Endothelial cell of umbilical vein (primary cell): Measurements from ENCODE around the gene CYB561A3. TPM values are rescaled to one million over a fixed set of nuclear protein-coding genes. Genes with fewer than 3 reads are reported as not detected.

Source experiments
- BruUV-seq: library from RNA; stranded (reverse); fragments of 400-500 nt; replicated peaks from 2 replicates; lab custom pipeline; 2021; lab: Mats Ljungman, UMichigan
- CTCF ChIA-PET: fragments of 300-600, 350-600 bp; sonication (Branson Sonifier 250); formaldehyde crosslinking; loops from one replicate; lab custom pipeline; 2021; ENCODE audit warnings: antibody characterized with exemption, inconsistent platforms; lab: Charles Lee
- POLR2A ChIA-PET: fragments of 300-600, 350-600 bp; sonication (Branson Sonifier 250); formaldehyde crosslinking; loops from one replicate; lab custom pipeline; 2021; ENCODE audit warnings: antibody characterized with exemption, inconsistent platforms; lab: Charles Lee
- DNase-seq: peaks from one replicate; pipeline ENCODE4 v3.0.0-alpha.2; 2011; ENCODE audit warnings: low read depth, low spot score
- FAIRE-seq: peaks from 2 replicates; lab custom pipeline; 2011; peaks lifted over from hg19 to GRCh38; lab: Jason Lieb, UNC
- H2AFZ ChIP-seq: 2 replicates; pipeline ENCODE4 v1.6.0; 2012; ENCODE audit warnings: low read depth, low read length, control low read depth, inconsistent platforms
- H3K27ac ChIP-seq: 2 replicates; pipeline ENCODE4 v1.5.1; 2011; ENCODE audit warnings: low read depth, mild to moderate bottlenecking, control low read depth, low read length, moderate library complexity; ENCODE audit not compliant: insufficient read depth
- H3K27me3 ChIP-seq, 2 experiments: 2 replicates each; pipeline versions ENCODE4 v1.6.0 to v1.6.1; 2011; ENCODE audit warnings: low read length in 2 of 2, mixed read lengths in 1 of 2; ENCODE audit not compliant: control insufficient read depth in 2 of 2, insufficient read depth in 2 of 2
- H3K36me3 ChIP-seq, 2 experiments: 2 replicates in 1 of 2; 3 replicates in 1 of 2; pipeline ENCODE4 v1.5.1; 2011; ENCODE audit warnings: low read length in 2 of 2, mild to moderate bottlenecking in 1 of 2, moderate library complexity in 1 of 2; ENCODE audit not compliant: control insufficient read depth in 2 of 2, insufficient read depth in 2 of 2; ENCODE audit errors: extremely low read depth in 1 of 2
- H3K4me1 ChIP-seq: 3 replicates; pipeline ENCODE4 v1.5.1; 2011; ENCODE audit warnings: mild to moderate bottlenecking, low read length; ENCODE audit not compliant: control insufficient read depth, insufficient read depth; ENCODE audit errors: extremely low read depth
- H3K4me2 ChIP-seq: 2 replicates; pipeline ENCODE4 v1.6.1; 2011; ENCODE audit warnings: low read length, control low read depth, mixed read lengths; ENCODE audit not compliant: insufficient read depth
- H3K4me3 ChIP-seq, 3 experiments: fragments of 200-600 bp in 1 of 3; sonication (generic), shearing (Covaris generic) in 1 of 3; replicated peaks in 1 of 3; 2 replicates each; pipeline ENCODE4 v1.5.1; 2011 to 2016; ENCODE audit warnings: control low read depth in 3 of 3, low read length in 3 of 3, mild to moderate bottlenecking in 2 of 3, inconsistent platforms in 1 of 3, low read depth in 1 of 3, moderate library complexity in 1 of 3; ENCODE audit not compliant: insufficient read depth in 1 of 3
- H3K79me2 ChIP-seq: 2 replicates; pipeline ENCODE4 v1.6.0; 2012; ENCODE audit warnings: low read length, inconsistent platforms; ENCODE audit not compliant: control insufficient read depth, insufficient read depth
- H3K9ac ChIP-seq: replicated peaks from 2 replicates; pipeline ENCODE3; 2011; ENCODE audit warnings: low read length, control low read depth; ENCODE audit not compliant: insufficient read depth; ENCODE audit errors: extremely low read depth
- H3K9me1 ChIP-seq: replicated peaks from 3 replicates; pipeline ENCODE4 v1.6.0; 2011; ENCODE audit warnings: mild to moderate bottlenecking, low read length; ENCODE audit not compliant: control insufficient read depth, insufficient read depth; ENCODE audit errors: extremely low read depth
- H3K9me3 ChIP-seq: replicated peaks from 2 replicates; pipeline ENCODE4 v1.5.1; 2012; ENCODE audit warnings: low read length, inconsistent platforms; ENCODE audit not compliant: control insufficient read depth, insufficient read depth
- H4K20me1 ChIP-seq: replicated peaks from 2 replicates; pipeline ENCODE3; 2011; ENCODE audit warnings: mild to moderate bottlenecking, low read length; ENCODE audit not compliant: control insufficient read depth, insufficient read depth; ENCODE audit errors: extremely low read depth
- CTCF ChIP-seq, 2 donors: IDR thresholded peaks; 1 replicate in 1 of 2; 2 replicates in 1 of 2; pipeline ENCODE4 v1.5.1; 2011; ENCODE audit warnings: low read length in 2 of 2, mild to moderate bottlenecking in 2 of 2, moderate library complexity in 2 of 2, control low read depth in 1 of 2, inconsistent platforms in 1 of 2, low read depth in 1 of 2; ENCODE audit not compliant: insufficient read depth in 1 of 2; ENCODE audit errors: extremely low read depth in 1 of 2
- EZH2 ChIP-seq: IDR thresholded peaks from 2 replicates; pipeline ENCODE4 v1.6.1; 2012; ENCODE audit warnings: borderline replicate concordance, low read depth, mild to moderate bottlenecking, moderate library complexity, low read length, inconsistent platforms; ENCODE audit not compliant: severe bottlenecking
- FOS ChIP-seq: IDR thresholded peaks from 2 replicates; pipeline ENCODE4 v1.6.1; 2011; ENCODE audit warnings: mild to moderate bottlenecking, low read length, moderate library complexity, borderline replicate concordance; ENCODE audit not compliant: insufficient read depth
- GATA2 ChIP-seq: IDR thresholded peaks from 2 replicates; pipeline ENCODE4 v1.7.0; 2011; ENCODE audit warnings: low read depth, mild to moderate bottlenecking, moderate library complexity, mixed read lengths, low read length; ENCODE audit not compliant: insufficient read length, insufficient read depth
- POLR2AphosphoS5 ChIP-seq: IDR thresholded peaks from 2 replicates; pipeline ENCODE4 v1.6.1; 2012; ENCODE audit warnings: low read depth, mild to moderate bottlenecking, control low read depth, low read length, moderate library complexity; ENCODE audit not compliant: insufficient read depth
- dilution Hi-C: fragments of 300-500 bp; cut with MboI; formaldehyde crosslinking; loops from one replicate; pipeline ENCODE4 v1.15.0; 2019; ENCODE audit warnings: low sequenced_read_pairs; ENCODE audit not compliant: extremely low pct_ligation_motif_present
- intact Hi-C: fragments of 100-400 bp; cut with micrococcal nuclease; formaldehyde crosslinking; loops from one replicate; pipeline ENCODE4 v1.10.0; 2022
- polyA plus RNA-seq, 4 experiments: library from polyadenylated mRNA; depleted of rRNA in 3 of 4; stranded (reverse) in 3 of 4; unstranded in 1 of 4; fragments of >200 nt; gene quantifications; 2 replicates each; pipeline versions ENCODE4 v1.2.1 to v1.2.3, GENCODE V29; 2011 to 2012; ENCODE audit warnings: missing spikeins in 1 of 4
- total RNA-seq: library from RNA; stranded (reverse); gene quantifications from 2 replicates; pipeline ENCODE4 v1.2.3, GENCODE V29; 2021

The CYB561A3 gene
- total and polyA plus RNA-seq, 2 donors (not counting 3 experiments of a cell fraction or from before 2014, with no cell fraction given): 41.6 to 103 TPM

GRCh38 chr11:61339490-61339878 is 22.2 kb downstream of the CYB561A3 start:
- intact Hi-C loops: loop anchor here (10.0 kb wide), 1 partner anchor 85 kb away; no protein-coding TSS in a partner anchor
- H3K27ac ChIP-seq: no peak overlapping the region
- no peaks in the 10 kb centered on the region for H3K9me1 ChIP-seq
- H3K4me3 ChIP-seq: no peak overlapping the region
- DNase-seq: no peak
- dilution Hi-C loops: no loop called here
- no peaks in the 10 kb centered on the region for H3K4me1 ChIP-seq
- TF ChIP-seq CTCF (IDR thresholded peaks at IDR 0.05; ENCODE audit: extremely low read depth in 1 of 2, insufficient read depth in 1 of 2, low read depth in 1 of 2, low read length in 2 of 2): no peak
- no peak for TF ChIP-seq EZH2
- no peak for TF ChIP-seq POLR2AphosphoS5
- no peak for TF ChIP-seq GATA2
- no peak for TF ChIP-seq FOS
- no peak overlapping the region for H3K4me2 ChIP-seq
- H3K9me3 ChIP-seq: no peaks in the 10 kb centered on the region
- H4K20me1 ChIP-seq: no peaks in the 10 kb centered on the region
- H3K79me2 ChIP-seq: no peaks in the 10 kb centered on the region
- CTCF ChIA-PET: interaction anchor here (8.0 kb wide), 1 partner anchor 45 kb away, joined by 345 read pairs; no protein-coding TSS in a partner anchor
- BruUV-seq: no TSS peak
- POLR2A ChIA-PET: no interaction called here
- H3K36me3 ChIP-seq: peaks cover 0 to 2% of the 10 kb centered on the region in 2 experiments
- no peak overlapping the region for H2AFZ ChIP-seq
- H3K27me3 ChIP-seq: no peaks in the 10 kb centered on the region
- no peak overlapping the region for H3K9ac ChIP-seq
- no peak for FAIRE-seq
